HepG2 (cell line): ENCODE results near the gene TACC3. TPM values are rescaled to one million over a fixed set of nuclear protein-coding genes. Genes with fewer than 3 reads are reported as not detected.
A peak's percentile ranks its signal among the peaks of the same experiment; 100 is the strongest.

Source experiments
- ARID2 ChIP-seq: sonication (generic); formaldehyde crosslinking; IDR thresholded peaks from 2 replicates; pipeline ENCODE4 v1.8.1; 2022; ENCODE audit warnings: mild to moderate bottlenecking, missing genetic modification reagents, borderline replicate concordance
- ARID4A ChIP-seq: sonication (generic); formaldehyde crosslinking; IDR thresholded peaks from 2 replicates; pipeline ENCODE4 v1.5.0; 2020; ENCODE audit warnings: mild to moderate bottlenecking, missing genetic modification reagents, borderline replicate concordance
- BRCA1 ChIP-seq: sonication (generic); formaldehyde crosslinking; IDR thresholded peaks from 2 replicates; pipeline ENCODE4 v1.4.0; 2020; ENCODE audit warnings: missing genetic modification reagents
- BRF2 ChIP-seq: sonication (generic); formaldehyde crosslinking; IDR thresholded peaks from 2 replicates; pipeline ENCODE4 v1.8.1; 2022; ENCODE audit warnings: mild to moderate bottlenecking, missing genetic modification reagents
- FOSL1 ChIP-seq: sonication (generic); formaldehyde crosslinking; IDR thresholded peaks from 2 replicates; pipeline ENCODE4 v1.9.0; 2021; ENCODE audit warnings: missing genetic modification reagents, borderline replicate concordance
- HMGXB4 ChIP-seq, 2 experiments: sonication (generic) in 1 of 2; formaldehyde crosslinking in 1 of 2; IDR thresholded peaks; 2 replicates each; pipeline versions ENCODE4 v1.4.0 to v1.6.1; 2018 to 2020; ENCODE audit warnings: missing genetic modification reagents in 2 of 2, borderline replicate concordance in 1 of 2, low read depth in 1 of 2, mild to moderate bottlenecking in 1 of 2, missing biosample characterization in 1 of 2
- MEIS2 ChIP-seq: sonication (generic); formaldehyde crosslinking; IDR thresholded peaks from 2 replicates; pipeline ENCODE4 v1.9.0; 2021; ENCODE audit warnings: mild to moderate bottlenecking, missing genetic modification reagents
- PBX3 ChIP-seq: sonication (generic); formaldehyde crosslinking; IDR thresholded peaks from 2 replicates; pipeline ENCODE4 v1.8.1; 2023; ENCODE audit warnings: missing genetic modification reagents, inconsistent platforms, borderline replicate concordance
- STAG1 ChIP-seq: sonication (generic); formaldehyde crosslinking; IDR thresholded peaks from 2 replicates; pipeline ENCODE4 v1.4.0; 2020; ENCODE audit warnings: missing genetic modification reagents
- ZBTB43 ChIP-seq: sonication (generic); formaldehyde crosslinking; conservative IDR thresholded peaks from 2 replicates; pipeline ENCODE4 v1.4.0; 2020; ENCODE audit warnings: missing genetic modification reagents
- ZNF503 ChIP-seq: sonication (generic); formaldehyde crosslinking; IDR thresholded peaks from 2 replicates; pipeline ENCODE4 v1.4.0; 2020; ENCODE audit warnings: missing genetic modification reagents
- ZNF615 ChIP-seq: sonication (generic); formaldehyde crosslinking; IDR thresholded peaks from 2 replicates; pipeline ENCODE4 v1.5.0; 2020; ENCODE audit warnings: mild to moderate bottlenecking, missing genetic modification reagents, borderline replicate concordance
- ZNF703 ChIP-seq: sonication (generic); formaldehyde crosslinking; IDR thresholded peaks from 2 replicates; pipeline ENCODE4 v1.5.1; 2020; ENCODE audit warnings: missing genetic modification reagents, mild to moderate bottlenecking, moderate library complexity, borderline replicate concordance
- ZNF713 ChIP-seq: sonication (generic); formaldehyde crosslinking; IDR thresholded peaks from 2 replicates; pipeline ENCODE4 v1.4.0; 2020; ENCODE audit warnings: mild to moderate bottlenecking, missing genetic modification reagents
- ZSCAN12 ChIP-seq: sonication (generic); formaldehyde crosslinking; IDR thresholded peaks from 2 replicates; pipeline ENCODE4 v1.9.0; 2021; ENCODE audit warnings: mild to moderate bottlenecking, missing genetic modification reagents
- ZSCAN25 ChIP-seq: sonication (generic); formaldehyde crosslinking; IDR thresholded peaks from 2 replicates; pipeline ENCODE4 v1.8.0; 2022; ENCODE audit warnings: mild to moderate bottlenecking, missing genetic modification reagents
- polyA plus RNA-seq, 8 experiments: library from polyadenylated mRNA; depleted of rRNA in 3 of 8; stranded (reverse) in 7 of 8; unstranded in 1 of 8; fragments of >200 nt; fragmentation: Illumina TruSeq in 4 of 8; extraction: Trizol in 4 of 8; gene quantifications; 2 replicates each; pipeline versions ENCODE4 v1.2.1 to v1.2.3, GENCODE V29; 2011 to 2016; ENCODE audit warnings: low read depth in 4 of 8, missing spikeins in 1 of 8, mixed read lengths in 1 of 8; ENCODE audit not compliant: insufficient read depth in 1 of 8
- total RNA-seq, 5 experiments: library from RNA; depleted of rRNA; stranded (reverse); fragments of >200 nt; fragmentation: Illumina TruSeq; extraction: Trizol; gene quantifications; 2 replicates each; pipeline ENCODE4 v1.2.3, GENCODE V29; 2016; ENCODE audit warnings: low read depth in 1 of 5

The TACC3 gene
- total and polyA plus RNA-seq, 2 of the 13 experiments (the other 11 are each of a cell fraction or from before 2014, with no cell fraction given): 20.3 to 21.2 TPM

GRCh38 chr4:1746919-1747602, 25.7 kb downstream of the TACC3 start (continued):
- TF ChIP-seq ARID4A: peak; percentile 45; the same call in 1 of the 2 replicates
- TF ChIP-seq ZNF703 (CRISPR knock-in tag): peak; percentile 71; the same call in 1 of the 2 replicates
- TF ChIP-seq ARID2 (CRISPR knock-in tag): peak; percentile 90
- TF ChIP-seq FOSL1 (CRISPR knock-in tag): peak; percentile 42; the same call in 1 of the 2 replicates
- TF ChIP-seq STAG1 (CRISPR knock-in tag): peak; percentile 51
- TF ChIP-seq ZSCAN25: peak; percentile 72
- 0 out of 2 replicates have a peak, but pooled peaks have one; percentile 74 for TF ChIP-seq PBX3 (CRISPR knock-in tag)
- TF ChIP-seq ZNF615 (CRISPR knock-in tag): no peak
- TF ChIP-seq ZSCAN12 (CRISPR knock-in tag): peak; percentile 90
- peak; percentile 51; the same call in 1 of the 2 replicates for TF ChIP-seq BRF2 (CRISPR knock-in tag)
- peak; percentile 76 to 84 for TF ChIP-seq HMGXB4 (CRISPR knock-in tag; IDR thresholded peaks at IDR 0.05; ENCODE audit: borderline replicate concordance in 1 of 2, low read depth in 1 of 2)
- peak; percentile 70; the same call in 1 of the 2 replicates for TF ChIP-seq ZNF503 (CRISPR knock-in tag)
- peak; percentile 75 for TF ChIP-seq MEIS2 (CRISPR knock-in tag)
- TF ChIP-seq BRCA1 (CRISPR knock-in tag): peak; percentile 93
- TF ChIP-seq ZBTB43: peak; percentile 81
- no peak for TF ChIP-seq ZNF713 (CRISPR knock-in tag)
